ENCODE measurements around the gene GPLD1. TPM values are rescaled to one million over a fixed set of nuclear protein-coding genes. Genes with fewer than 3 reads are reported as not detected.

The GPLD1 gene
- total and polyA plus RNA-seq, 9 of the 15 experiments (the other 6 are each of a cell fraction or from before 2014, with no cell fraction given), result 0.11 to 1.3 (median 0.82) TPM

DNA sequence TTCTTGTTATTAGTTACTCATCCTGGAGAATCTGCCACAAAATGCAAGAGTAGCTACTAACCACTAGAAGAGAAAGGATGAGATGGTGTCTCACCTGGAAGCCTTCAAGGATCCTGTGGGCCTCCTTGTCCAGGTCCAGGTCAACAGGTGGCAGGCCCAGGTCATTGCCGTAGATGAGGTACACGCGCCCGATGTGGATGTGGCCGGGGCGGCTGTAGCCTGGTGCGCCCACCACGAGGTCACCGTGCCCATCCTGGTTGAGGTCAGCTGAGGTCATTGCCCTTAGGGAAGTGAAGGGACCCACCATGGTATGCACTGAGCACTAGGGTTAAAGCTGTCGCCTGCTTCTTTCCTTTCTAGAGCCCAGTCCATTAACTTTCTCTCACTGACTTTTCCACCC lies 35.5 kb downstream of the GPLD1 start:
- Histone ChIP-seq H3K79me2 (ENCODE audit: control insufficient read depth, insufficient read depth, low read length) (no peaks in the 10 kb centered on the region), H3K4me2 (ENCODE audit: insufficient read depth, low read length) (no peak overlapping the region), H4K20me1 (replicated peaks; ENCODE audit: control insufficient read depth, insufficient read depth, low read length) (no peaks in the 10 kb centered on the region), H3K9ac (ENCODE audit: insufficient read depth in 1 of 2, low read depth in 2 of 2, low read length in 2 of 2) (no peak overlapping the region), H3K4me1 (replicated peaks in 1 of 2; ENCODE audit: control insufficient read depth in 2 of 2, insufficient read depth in 2 of 2, low read length in 2 of 2) (peaks cover 3 to 6% of the 10 kb centered on the region in 2 experiments; a peak in 2 of 5 replicates), H3K9me1 (ENCODE audit: control insufficient read depth, insufficient read depth, low read length) (no peaks in the 10 kb centered on the region), H3K4me3 (no peak overlapping the region), H3K36me3 (ENCODE audit: control insufficient read depth, insufficient read depth, low read length) (no peaks in the 10 kb centered on the region), H3K27me3 (ENCODE audit: control insufficient read depth in 2 of 2, insufficient read depth in 2 of 2, low read length in 2 of 2) (peaks cover 0 to 8% of the 10 kb centered on the region in 2 experiments; a peak in 1 of 5 replicates), H2AFZ (ENCODE audit: low read depth, low read length) (no peak overlapping the region), H3K9me3 (replicated peaks; ENCODE audit: control insufficient read depth, insufficient read depth, low read depth, low read length) (no peaks in the 10 kb centered on the region), H3K27ac (ENCODE audit: extremely low read depth, low read depth, low read length) (no peak overlapping the region)
- DNase-seq (ENCODE audit: extremely low read depth in 1 of 4, low spot score in 3 of 4) (no peak), FAIRE-seq (no peak), ATAC-seq (no peak)
- POLR2A ChIA-PET, result interaction anchor here (0.8 kb wide), 1 partner anchor 13 kb away, joined by 5 read pairs; no protein-coding TSS in a partner anchor
- WGBS (ENCODE audit: insufficient coverage, low coverage, missing lambda C conversion rate), result 52% methylated on average over 10 of the region's 10 CpGs
- intact Hi-C loops (cut with micrococcal nuclease) (no loop called here), in situ Hi-C loops (cut with MboI) (no loop called here)
- TF ChIP-seq, protein P1, sequence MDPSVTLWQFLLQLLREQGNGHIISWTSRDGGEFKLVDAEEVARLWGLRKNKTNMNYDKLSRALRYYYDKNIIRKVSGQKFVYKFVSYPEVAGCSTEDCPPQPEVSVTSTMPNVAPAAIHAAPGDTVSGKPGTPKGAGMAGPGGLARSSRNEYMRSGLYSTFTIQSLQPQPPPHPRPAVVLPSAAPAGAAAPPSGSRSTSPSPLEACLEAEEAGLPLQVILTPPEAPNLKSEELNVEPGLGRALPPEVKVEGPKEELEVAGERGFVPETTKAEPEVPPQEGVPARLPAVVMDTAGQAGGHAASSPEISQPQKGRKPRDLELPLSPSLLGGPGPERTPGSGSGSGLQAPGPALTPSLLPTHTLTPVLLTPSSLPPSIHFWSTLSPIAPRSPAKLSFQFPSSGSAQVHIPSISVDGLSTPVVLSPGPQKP (CRISPR knock-in tag; IDR thresholded peaks at IDR 0.05), result no peak
- TF ChIP-seq XRCC3 (IDR thresholded peaks at IDR 0.05), result no peak
- CTCF ChIA-PET (ENCODE audit: low intra/inter-chr PET ratio), result no interaction called here
- BruUV-seq (replicated peaks), result no TSS peak

DNA sequence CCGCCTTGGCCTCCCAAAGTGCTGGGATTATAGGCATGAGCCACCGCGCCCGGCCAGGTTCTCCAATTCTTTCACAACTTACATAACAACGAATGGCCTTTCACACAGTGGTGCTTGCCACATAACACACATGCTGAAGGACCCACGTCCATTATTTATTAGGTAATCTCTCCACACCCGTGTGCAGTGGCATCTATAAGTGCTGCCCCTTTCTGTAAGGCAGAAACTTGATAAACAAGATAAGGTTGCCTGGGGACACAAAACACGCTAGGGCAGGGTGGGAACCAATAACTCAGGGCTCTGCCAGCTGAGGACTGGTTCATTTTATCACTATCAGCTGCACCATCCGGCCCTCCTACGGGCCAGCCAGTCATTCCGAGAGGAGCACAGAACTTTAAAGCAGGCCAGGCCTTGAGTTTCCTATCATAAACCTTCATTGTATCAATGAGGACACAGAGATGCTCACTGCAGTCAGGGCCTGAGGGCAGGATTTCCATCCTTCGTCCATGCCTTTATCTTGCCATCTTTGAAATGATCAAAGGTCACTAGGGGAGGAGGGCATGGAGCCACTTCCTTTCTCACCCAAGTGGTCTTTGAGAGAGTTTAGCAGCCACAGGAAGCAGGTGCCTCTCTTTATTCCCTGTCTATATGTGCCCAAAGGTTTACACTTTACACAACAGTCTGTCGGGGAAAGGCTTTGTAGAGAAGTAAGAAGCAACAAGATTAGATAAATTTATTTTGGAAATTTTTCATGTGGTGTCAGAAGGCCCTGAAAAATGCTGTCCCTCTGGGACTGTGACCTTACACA lies 37.6 kb downstream of the GPLD1 start:
- no peak overlapping the region for H2AFZ ChIP-seq (ENCODE audit: low read depth, low read length)
- 0 out of 5 replicates have a peak, but pooled peaks cover 0 to 2% of the 10 kb centered on the region in 2 experiments for H3K27me3 ChIP-seq (ENCODE audit: control insufficient read depth in 2 of 2, insufficient read depth in 2 of 2, low read length in 2 of 2)
- intact Hi-C loops (cut with micrococcal nuclease) (no loop called here), in situ Hi-C loops (cut with MboI) (no loop called here)
- no peaks in the 10 kb centered on the region for H3K9me3 ChIP-seq (replicated peaks; ENCODE audit: control insufficient read depth, insufficient read depth, low read depth, low read length)
- H3K4me1 ChIP-seq (replicated peaks in 1 of 2; ENCODE audit: control insufficient read depth in 2 of 2, insufficient read depth in 2 of 2, low read length in 2 of 2), result peaks cover 3 to 9% of the 10 kb centered on the region in 2 experiments; a peak in 2 of 5 replicates
- ATAC-seq (peak; percentile 27; the same call in 2 of the 3 replicates), DNase-seq (ENCODE audit: extremely low read depth in 1 of 4, low spot score in 3 of 4) (peak in 2 of 4 experiments; percentile 34 to 37), FAIRE-seq (no peak)
- no peaks in the 10 kb centered on the region for H3K9me1 ChIP-seq (ENCODE audit: control insufficient read depth, insufficient read depth, low read length)
- POLR2A ChIA-PET, result interaction anchor here (0.6 kb wide), 1 partner anchor 28 kb away, joined by 3 read pairs; no protein-coding TSS in a partner anchor
- H3K4me3 ChIP-seq, result no peak overlapping the region
- H4K20me1 ChIP-seq (replicated peaks; ENCODE audit: control insufficient read depth, insufficient read depth, low read length), result 0 out of 2 replicates have a peak, but pooled peaks cover 3% of the 10 kb centered on the region
- CTCF ChIA-PET (ENCODE audit: low intra/inter-chr PET ratio), result no interaction called here
- H3K79me2 ChIP-seq (ENCODE audit: control insufficient read depth, insufficient read depth, low read length), result no peaks in the 10 kb centered on the region
- no peak overlapping the region for H3K4me2 ChIP-seq (ENCODE audit: insufficient read depth, low read length)
- no peaks in the 10 kb centered on the region for H3K36me3 ChIP-seq (ENCODE audit: control insufficient read depth, insufficient read depth, low read length)
- no peak overlapping the region for H3K27ac ChIP-seq (ENCODE audit: extremely low read depth, low read depth, low read length)
- WGBS (ENCODE audit: insufficient coverage, low coverage, missing lambda C conversion rate), result 32% methylated on average over 13 of the region's 13 CpGs
- no TSS peak for BruUV-seq (replicated peaks)
- H3K9ac ChIP-seq (ENCODE audit: insufficient read depth in 1 of 2, low read depth in 2 of 2, low read length in 2 of 2), result no peak overlapping the region
- TF ChIP-seq ZNF347 (CRISPR knock-in tag; IDR thresholded peaks at IDR 0.05; ENCODE audit: low read depth) (no peak), CBFA2T3 (IDR thresholded peaks at IDR 0.05) (peak; percentile 51), NCOR1 (IDR thresholded peaks at IDR 0.05) (peak; percentile 10; the same call in 1 of the 2 replicates), ETV1 (tag; conservative IDR thresholded peaks at IDR 0.05; ENCODE audit: low read depth) (no peak), SIN3A (IDR thresholded peaks at IDR 0.05; ENCODE audit: borderline replicate concordance in 2 of 2, control insufficient read depth in 1 of 2, low read depth in 2 of 2, low read length in 2 of 2) (no peak)
- TF ChIP-seq, protein P2, sequence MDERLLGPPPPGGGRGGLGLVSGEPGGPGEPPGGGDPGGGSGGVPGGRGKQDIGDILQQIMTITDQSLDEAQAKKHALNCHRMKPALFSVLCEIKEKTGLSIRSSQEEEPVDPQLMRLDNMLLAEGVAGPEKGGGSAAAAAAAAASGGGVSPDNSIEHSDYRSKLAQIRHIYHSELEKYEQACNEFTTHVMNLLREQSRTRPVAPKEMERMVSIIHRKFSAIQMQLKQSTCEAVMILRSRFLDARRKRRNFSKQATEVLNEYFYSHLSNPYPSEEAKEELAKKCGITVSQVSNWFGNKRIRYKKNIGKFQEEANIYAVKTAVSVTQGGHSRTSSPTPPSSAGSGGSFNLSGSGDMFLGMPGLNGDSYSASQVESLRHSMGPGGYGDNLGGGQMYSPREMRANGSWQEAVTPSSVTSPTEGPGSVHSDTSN (CRISPR knock-in tag; IDR thresholded peaks at IDR 0.05; ENCODE audit: low read depth), result no peak
- TF ChIP-seq, protein P2 (tag; conservative IDR thresholded peaks at IDR 0.05; ENCODE audit: low read depth), result 0 out of 2 replicates have a peak, but pooled peaks have one; percentile 13
- TF ChIP-seq, protein P3, sequence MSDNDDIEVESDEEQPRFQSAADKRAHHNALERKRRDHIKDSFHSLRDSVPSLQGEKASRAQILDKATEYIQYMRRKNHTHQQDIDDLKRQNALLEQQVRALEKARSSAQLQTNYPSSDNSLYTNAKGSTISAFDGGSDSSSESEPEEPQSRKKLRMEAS (CRISPR knock-in tag; IDR thresholded peaks at IDR 0.05), result no peak
